OCI-LY1 (cell line): ENCODE data around the gene BFSP1.

Experiments
- H2AFZ ChIP-seq: fragments of 200-600 bp; sonication (generic), shearing (Covaris generic); 2 replicates; pipeline ENCODE4 v1.6.0; 2014; ENCODE audit warnings: antibody characterized with exemption, mild to moderate bottlenecking, low read length
- H3F3A ChIP-seq: fragments of 200-600 bp; sonication (generic), shearing (Covaris generic); 2 replicates; pipeline ENCODE4 v1.6.0; 2014; ENCODE audit warnings: mild to moderate bottlenecking, antibody characterized with exemption, low read length, moderate library complexity; ENCODE audit not compliant: insufficient read depth
- H3K27ac ChIP-seq: fragments of 200-600 bp; sonication (generic); 2 replicates; pipeline ENCODE4 v1.5.1; 2014; ENCODE audit warnings: low read length, mixed run types, mild to moderate bottlenecking, low read depth; ENCODE audit not compliant: poor library complexity, severe bottlenecking
- H3K27me3 ChIP-seq: fragments of 200-600 bp; sonication (generic); 2 replicates; pipeline ENCODE4 v1.6.0; 2014; ENCODE audit warnings: antibody characterized with exemption, mild to moderate bottlenecking, low read length, moderate library complexity; ENCODE audit not compliant: insufficient read depth
- H3K36me3 ChIP-seq: fragments of 200-600 bp; sonication (generic); 2 replicates; pipeline ENCODE4 v1.6.1; 2014; ENCODE audit warnings: mild to moderate bottlenecking, antibody characterized with exemption, low read length, moderate library complexity, mixed read lengths; ENCODE audit not compliant: insufficient read depth
- H3K4me1 ChIP-seq: fragments of 200-600 bp; sonication (generic); 2 replicates; pipeline ENCODE4 v1.5.1; 2014; ENCODE audit warnings: mild to moderate bottlenecking, low read length, moderate library complexity; ENCODE audit not compliant: insufficient read depth, severe bottlenecking
- H3K4me2 ChIP-seq: fragments of 200-600 bp; sonication (generic), shearing (Covaris generic); 2 replicates; pipeline ENCODE4 v1.6.1; 2014; ENCODE audit warnings: low read length
- H3K4me3 ChIP-seq: fragments of 200-600 bp; sonication (generic); 2 replicates; pipeline ENCODE4 v1.5.1; 2014; ENCODE audit warnings: low read length, low read depth, mild to moderate bottlenecking, mixed read lengths; ENCODE audit not compliant: poor library complexity, severe bottlenecking
- H3K79me2 ChIP-seq: fragments of 200-600 bp; shearing (Covaris generic); 2 replicates; pipeline ENCODE4 v1.6.1; 2016; ENCODE audit warnings: mixed run types, low read length, mixed read lengths; ENCODE audit not compliant: insufficient read depth
- H3K9ac ChIP-seq: fragments of 200-600 bp; sonication (generic), shearing (Covaris generic); 2 replicates; pipeline ENCODE4 v1.6.1; 2014; ENCODE audit warnings: mild to moderate bottlenecking, low read length, mixed read lengths
- H3K9me2 ChIP-seq: fragments of 200-600 bp; sonication (generic), shearing (Covaris generic); 2 replicates; pipeline ENCODE4 v1.6.1; 2014; ENCODE audit warnings: low read depth, mild to moderate bottlenecking, low read length, mixed read lengths
- H3K9me3 ChIP-seq: fragments of 200-600 bp; shearing (Covaris generic); 2 replicates; pipeline ENCODE4 v1.6.1; 2014; ENCODE audit warnings: low read length, mixed read lengths
- H4K20me1 ChIP-seq: fragments of 200-600 bp; sonication (generic), shearing (Covaris generic); 2 replicates; pipeline ENCODE4 v1.6.0; 2016; ENCODE audit warnings: mild to moderate bottlenecking, low read length; ENCODE audit not compliant: insufficient read depth
- EZH2 ChIP-seq: fragments of 200-600 bp; sonication (generic), shearing (Covaris generic); IDR thresholded peaks from 2 replicates; pipeline ENCODE4 v1.8.0; 2017; ENCODE audit warnings: borderline replicate concordance, mixed run types, mild to moderate bottlenecking, antibody characterized with exemption, low read length, moderate library complexity, mixed read lengths
- TF ChIP-seq, protein P1 (sequence below): fragments of 200-600 bp; sonication (generic), shearing (Covaris generic); IDR thresholded peaks from 2 replicates; pipeline ENCODE4 v1.5.1; 2017; ENCODE audit warnings: mild to moderate bottlenecking, antibody characterized with exemption, low read length, moderate library complexity, mixed read lengths

Gene BFSP1

GRCh38 chr20:17568972-17569521 is 37.9 kb upstream of the BFSP1 start:
- peak overlapping the region; percentile 47; the same call in 1 of the 2 replicates for H3K4me2 ChIP-seq

DNA sequence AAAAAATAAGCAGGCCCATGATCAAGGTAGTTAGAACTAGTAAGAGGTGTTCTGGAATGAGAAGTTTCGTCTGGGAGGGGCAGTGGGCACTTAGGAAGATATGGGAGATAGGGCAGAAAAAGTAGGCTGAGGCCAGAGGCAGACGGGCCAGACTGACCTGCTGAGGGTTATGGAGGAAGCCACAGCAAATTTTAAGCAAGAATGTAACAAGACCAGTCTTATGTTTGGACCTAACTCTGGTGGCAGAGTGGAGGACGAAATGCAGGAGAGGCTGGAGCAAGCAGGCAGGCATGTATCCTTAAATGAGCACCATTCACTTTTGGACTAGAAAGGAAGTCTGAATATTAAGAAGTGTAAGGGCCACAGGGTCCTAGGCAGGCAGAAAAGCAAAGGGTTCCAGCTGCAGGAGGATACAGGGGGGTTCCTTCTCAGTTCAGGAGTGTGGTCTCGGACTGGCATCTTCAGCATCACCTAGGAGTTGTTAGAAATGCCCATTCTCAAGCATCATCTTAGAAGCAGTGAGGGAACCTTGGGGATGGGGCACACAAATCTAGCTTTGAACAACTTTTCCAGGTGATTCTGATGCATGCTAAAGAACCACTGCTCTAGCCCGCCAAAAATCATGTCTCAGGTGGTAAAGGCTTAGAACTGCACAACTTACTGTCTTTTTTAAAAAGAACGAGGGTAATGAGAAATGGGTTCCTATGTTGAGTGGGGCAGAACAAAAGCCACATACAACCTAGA is 37.0 kb upstream of the BFSP1 start:
- Histone ChIP-seq H3K4me2 (no peak overlapping the region), H3K27ac (no peak overlapping the region), H2AFZ (no peak overlapping the region), H3F3A (no peaks in the 10 kb centered on the region; the same call in 1 of the 2 replicates), H3K36me3 (no peaks in the 10 kb centered on the region), H3K4me1 (peaks cover 30% of the 10 kb centered on the region), H3K27me3 (no peaks in the 10 kb centered on the region), H3K79me2 (peaks cover 7% of the 10 kb centered on the region; the same call in 1 of the 2 replicates), H3K9me3 (no peaks in the 10 kb centered on the region), H4K20me1 (no peaks in the 10 kb centered on the region; the same call in 1 of the 2 replicates), H3K9ac (no peak overlapping the region), H3K4me3 (peak overlapping the region; percentile 88), H3K9me2 (no peaks in the 10 kb centered on the region)
- TF ChIP-seq, protein P1, sequence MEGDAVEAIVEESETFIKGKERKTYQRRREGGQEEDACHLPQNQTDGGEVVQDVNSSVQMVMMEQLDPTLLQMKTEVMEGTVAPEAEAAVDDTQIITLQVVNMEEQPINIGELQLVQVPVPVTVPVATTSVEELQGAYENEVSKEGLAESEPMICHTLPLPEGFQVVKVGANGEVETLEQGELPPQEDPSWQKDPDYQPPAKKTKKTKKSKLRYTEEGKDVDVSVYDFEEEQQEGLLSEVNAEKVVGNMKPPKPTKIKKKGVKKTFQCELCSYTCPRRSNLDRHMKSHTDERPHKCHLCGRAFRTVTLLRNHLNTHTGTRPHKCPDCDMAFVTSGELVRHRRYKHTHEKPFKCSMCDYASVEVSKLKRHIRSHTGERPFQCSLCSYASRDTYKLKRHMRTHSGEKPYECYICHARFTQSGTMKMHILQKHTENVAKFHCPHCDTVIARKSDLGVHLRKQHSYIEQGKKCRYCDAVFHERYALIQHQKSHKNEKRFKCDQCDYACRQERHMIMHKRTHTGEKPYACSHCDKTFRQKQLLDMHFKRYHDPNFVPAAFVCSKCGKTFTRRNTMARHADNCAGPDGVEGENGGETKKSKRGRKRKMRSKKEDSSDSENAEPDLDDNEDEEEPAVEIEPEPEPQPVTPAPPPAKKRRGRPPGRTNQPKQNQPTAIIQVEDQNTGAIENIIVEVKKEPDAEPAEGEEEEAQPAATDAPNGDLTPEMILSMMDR: no peak
- TF ChIP-seq EZH2: no peak

More at GRCh38 chr20:17568972-17569521, 37.9 kb upstream of the BFSP1 start:
- Histone ChIP-seq H3K9ac (no peak overlapping the region; the same call in 1 of the 2 replicates), H4K20me1 (no peaks in the 10 kb centered on the region; the same call in 1 of the 2 replicates), H3K79me2 (peaks cover 7% of the 10 kb centered on the region; the same call in 1 of the 2 replicates), H3K4me3 (peak overlapping the region; percentile 88), H2AFZ (no peak overlapping the region), H3K9me3 (no peaks in the 10 kb centered on the region), H3K27ac (no peak overlapping the region), H3K4me1 (peaks cover 30% of the 10 kb centered on the region), H3K36me3 (no peaks in the 10 kb centered on the region), H3K27me3 (no peaks in the 10 kb centered on the region), H3K9me2 (no peaks in the 10 kb centered on the region), H3F3A (no peaks in the 10 kb centered on the region; the same call in 1 of the 2 replicates)
- TF ChIP-seq, protein P1: no peak
- no peak for TF ChIP-seq EZH2

GRCh38 chr20:17566345-17566744 is 35.2 kb upstream of the BFSP1 start:
- Histone ChIP-seq H3K9me3 (no peaks in the 10 kb centered on the region), H3K4me1 (peaks cover 17% of the 10 kb centered on the region), H3K27ac (no peak overlapping the region), H4K20me1 (no peaks in the 10 kb centered on the region), H3K36me3 (no peaks in the 10 kb centered on the region), H3K9ac (no peak overlapping the region), H3K27me3 (no peaks in the 10 kb centered on the region), H3F3A (no peaks in the 10 kb centered on the region; the same call in 1 of the 2 replicates), H3K79me2 (no peaks in the 10 kb centered on the region), H3K4me2 (no peak overlapping the region), H3K4me3 (no peak overlapping the region), H3K9me2 (no peaks in the 10 kb centered on the region), H2AFZ (no peak overlapping the region)
- TF ChIP-seq, protein P1: no peak
- TF ChIP-seq EZH2: no peak
